Measurements from ENCODE around the gene SMG5.

- TF ChIP-seq CTCF (IDR thresholded peaks at IDR 0.05): no peak
- TF ChIP-seq POLR2A (IDR thresholded peaks at IDR 0.05): no peak
These were observed 6.1 kb downstream of the SMG5 start for GRCh38 chr1:156276532-156276931.

All from lower leg skin (tissue), 3 donors.